D721Med (cell line): ENCODE measurements around the gene UBE2Z.

Source experiments
- DNase-seq: peaks from one replicate; pipeline ENCODE4 v3.0.0; 2011; ENCODE audit warnings: low spot score; ENCODE audit not compliant: insufficient read length
- FAIRE-seq: peaks from 2 replicates; lab custom pipeline; 2011; peaks lifted over from hg19 to GRCh38; lab: Jason Lieb, UNC
- CTCF ChIP-seq: IDR thresholded peaks from 2 replicates; pipeline ENCODE4 v1.5.1; 2012; ENCODE audit warnings: mild to moderate bottlenecking, control low read depth; ENCODE audit not compliant: insufficient read depth; ENCODE audit errors: missing control alignments

The UBE2Z gene

GRCh38 chr17:48925251-48925990 is 17.2 kb downstream of the UBE2Z start:
- no peak for FAIRE-seq
- no peak for TF ChIP-seq CTCF
- DNase-seq = no peak

GRCh38 chr17:48925991-48926342 is 17.8 kb downstream of the UBE2Z start:
- FAIRE-seq = no peak
- TF ChIP-seq CTCF = no peak
- no peak for DNase-seq

GRCh38 chr17:48927978-48928745 is 20.0 kb downstream of the UBE2Z start:
- TF ChIP-seq CTCF = no peak
- FAIRE-seq = no peak
- no peak for DNase-seq

- FAIRE-seq (no peak), DNase-seq (no peak)
- no peak for TF ChIP-seq CTCF
These were observed 20.9 kb downstream of the UBE2Z start for GRCh38 chr17:48928876-48929811.

GRCh38 chr17:48929812-48930165 is 21.6 kb downstream of the UBE2Z start:
- DNase-seq (no peak), FAIRE-seq (no peak)
- TF ChIP-seq CTCF = no peak

- FAIRE-seq (no peak), DNase-seq (no peak)
- TF ChIP-seq CTCF = no peak
These were observed 22.2 kb downstream of the UBE2Z start for GRCh38 chr17:48930435-48930873.
